Diencephalon (tissue), 1 donor: ENCODE data around the gene XRRA1. TPM values are rescaled to one million over a fixed set of nuclear protein-coding genes. Genes with fewer than 3 reads are reported as not detected.

Experiments
- small RNA-seq: library from RNA; depleted of rRNA; stranded (forward); fragments of <200 nt; gene quantifications from one replicate; pipeline ENCODE3, GENCODE V24; 2014
- total RNA-seq: library from RNA; depleted of rRNA; stranded (reverse); fragments of >200 nt; gene quantifications from one replicate; pipeline ENCODE4 v1.2.3, GENCODE V29; 2014

Gene XRRA1
- total RNA-seq = 12.7 TPM

DNA sequence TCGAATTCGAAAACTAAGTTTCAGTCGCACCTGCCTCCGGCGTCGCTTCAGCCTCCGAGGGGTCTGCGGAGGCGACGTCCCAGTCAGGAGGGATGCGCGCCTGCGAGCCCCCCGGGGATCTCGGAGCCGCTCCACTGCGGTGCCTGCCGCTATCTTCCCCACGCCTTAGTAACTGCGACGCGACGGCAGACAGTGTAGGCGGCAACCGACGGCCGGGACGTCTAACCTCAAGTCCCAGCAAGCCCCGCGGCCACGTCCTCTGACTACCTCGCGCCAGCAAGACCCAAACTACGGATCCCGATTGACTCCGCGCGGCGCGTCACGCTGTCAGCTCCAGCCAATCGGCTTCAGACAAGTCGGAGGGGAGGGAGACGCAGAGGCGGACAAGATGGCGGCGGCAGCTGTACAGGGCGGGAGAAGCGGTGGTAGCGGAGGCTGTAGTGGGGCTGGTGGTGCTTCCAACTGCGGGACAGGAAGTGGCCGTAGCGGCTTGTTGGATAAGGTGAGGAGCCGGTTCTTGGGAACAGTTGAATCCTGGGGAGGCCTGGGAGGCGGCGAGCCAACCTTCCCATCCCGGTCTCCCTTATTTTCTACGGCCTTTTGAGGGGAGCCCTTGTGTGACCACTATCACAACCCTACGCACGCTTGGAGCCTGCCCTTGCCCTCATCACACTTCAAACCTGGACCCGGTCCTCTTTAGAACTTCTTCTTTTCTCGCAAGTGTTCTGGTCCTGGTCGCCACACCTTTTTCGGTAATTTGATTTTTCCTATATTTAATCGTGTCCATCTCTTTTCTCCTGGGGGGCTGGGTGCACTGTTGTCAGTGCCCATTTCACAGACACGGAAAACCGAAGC, at the start of gene XRRA1, which contains the start of gene SPCS2:
Gene XRRA1, minus strand, starts transcription at position 194 of the 855 bp plus-strand sequence. CDS start 8,213 bp downstream, outside the sequence.
Gene SPCS2, plus strand, starts transcription at position 369 of the 855 bp plus-strand sequence. Its CDS starts 20 bp downstream, at position 389.

DNA sequence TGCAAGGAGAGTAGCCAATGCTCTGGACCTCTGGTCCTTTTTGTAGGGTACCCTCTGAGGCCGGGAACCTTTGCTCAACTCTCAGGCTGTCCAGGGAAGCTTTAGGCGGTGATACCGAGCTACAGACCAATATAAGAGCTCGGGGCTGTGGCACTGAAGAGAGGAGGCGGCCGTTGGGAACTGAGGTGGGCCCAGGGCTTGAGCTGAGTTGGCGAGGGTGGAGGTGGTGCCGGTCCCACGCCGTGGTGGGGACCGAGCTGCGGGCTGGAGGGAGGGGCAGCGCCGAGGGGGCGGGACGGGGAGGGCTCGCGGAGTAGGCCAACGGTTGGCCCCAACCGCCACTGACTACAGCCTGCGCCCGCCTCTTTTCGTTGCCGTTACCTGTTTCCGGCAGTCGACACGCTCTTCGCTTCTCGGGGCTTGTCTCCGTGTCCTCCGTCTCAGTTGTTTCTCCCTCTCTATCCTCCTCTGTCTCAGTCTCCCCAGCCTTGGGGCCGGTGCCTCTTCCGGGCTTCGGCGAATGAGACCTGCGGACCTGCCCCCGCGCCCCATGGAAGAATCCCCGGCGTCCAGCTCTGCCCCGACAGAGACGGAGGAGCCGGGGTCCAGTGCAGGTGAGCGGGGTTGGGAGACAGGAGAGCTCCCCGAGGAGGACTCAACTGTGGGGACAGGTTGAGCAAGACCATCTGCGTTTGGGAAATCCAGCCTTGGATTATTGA, 39.8 kb upstream of the XRRA1 start, which contains the start of gene NEU3:
Gene NEU3, plus strand, starts transcription at position 393 of the 719 bp plus-strand sequence. Its CDS starts 128 bp downstream, at position 521.

Small RNAs within 50 kb of the gene (small RNA-seq; reads per million reads assigned to genes)
- gene RN7SL239P (not detected), gene RNU6-216P (not detected)

Other genes starting within 250 kb of the XRRA1 start
- not detected for gene CHRDL2, start 217.7 kb downstream of the XRRA1 start, total RNA-seq
- gene RNF169, start 200.2 kb downstream of the XRRA1 start, total RNA-seq = 32.1 TPM
- 62.5 TPM for gene SPCS2, start 175 bp upstream of the XRRA1 start, total RNA-seq
- gene NEU3, start 39.8 kb upstream of the XRRA1 start, total RNA-seq = 23.3 TPM
- not detected for gene OR2AT4, start 147.8 kb upstream of the XRRA1 start, total RNA-seq
- gene SLCO2B1, start 202.0 kb upstream of the XRRA1 start, total RNA-seq = 18.0 TPM